Hepatocyte (in vitro differentiated cells): ENCODE data around the gene RAPGEF6.

Experiments used
- CTCF ChIP-seq: fragments of 200-600 bp; sonication (generic); IDR thresholded peaks from 2 replicates; pipeline ENCODE4 v1.5.1; 2016; ENCODE audit warnings: antibody characterized with exemption, mild to moderate bottlenecking; ENCODE audit not compliant: poor library complexity
- EZH2 ChIP-seq: fragments of 200-600 bp; sonication (generic); IDR thresholded peaks from 2 replicates; pipeline ENCODE4 v1.6.1; 2016; ENCODE audit warnings: antibody characterized with exemption, mild to moderate bottlenecking, borderline replicate concordance

- no peak for TF ChIP-seq CTCF
- no peak for TF ChIP-seq EZH2
Observed at GRCh38 chr5:131441184-131441583, 193.8 kb downstream of the RAPGEF6 start.
